Stomach (tissue), 9 donors: ENCODE data around the gene PKP4. TPM values are rescaled to one million over a fixed set of nuclear protein-coding genes. Genes with fewer than 3 reads are reported as not detected.

ENCODE experiments used
- DNase-seq, 2 donors: peaks; one replicate each; pipeline versions ENCODE4 v3.0.0 to v3.0.0-alpha.2; 2013 to 2019
- H3K27ac ChIP-seq, 5 donors: fragments of 200-600 bp in 4 of 5; sonication (generic) in 4 of 5; one replicate each; pipeline ENCODE4 v1.5.1; 2013 to 2019; ENCODE audit warnings: mild to moderate bottlenecking in 1 of 5, moderate library complexity in 1 of 5
- H3K27me3 ChIP-seq, 3 donors: fragments of 200-600 bp; sonication (generic); one replicate each; pipeline ENCODE4 v1.5.1; 2017 to 2019; ENCODE audit warnings: mixed run types in 1 of 3
- H3K36me3 ChIP-seq, 4 donors: fragments of 200-600 bp; sonication (generic); 1 replicate in 3 of 4; 2 replicates in 1 of 4; pipeline ENCODE4 v1.5.1; 2016 to 2019
- H3K4me1 ChIP-seq, 4 donors: fragments of 200-600 bp; sonication (generic); one replicate each; pipeline ENCODE4 v1.5.1; 2016 to 2019
- H3K4me3 ChIP-seq, 4 donors: fragments of 200-600 bp; sonication (generic) in 3 of 4; one replicate each; pipeline ENCODE4 v1.5.1; 2016 to 2019; ENCODE audit warnings: mild to moderate bottlenecking in 1 of 4
- H3K9me3 ChIP-seq, 4 donors: fragments of 200-600 bp; sonication (generic); one replicate each; pipeline ENCODE4 v1.5.1; 2016 to 2019
- CTCF ChIP-seq, 7 experiments: fragments of 450-650 bp in 4 of 7; fragments of 200-600 bp in 3 of 7; sonication (generic) in 3 of 7; IDR thresholded peaks; one replicate each; pipeline ENCODE4 v1.5.1; 2016 to 2019; ENCODE audit warnings: antibody characterized with exemption in 7 of 7, control low read depth in 2 of 7, mild to moderate bottlenecking in 1 of 7
- EP300 ChIP-seq: sonication (generic); formaldehyde crosslinking; IDR thresholded peaks from one replicate; pipeline ENCODE4 v1.6.1; 2017; ENCODE audit warnings: antibody characterized with exemption
- POLR2A ChIP-seq, 4 donors: fragments of 450-650 bp; IDR thresholded peaks; one replicate each; pipeline ENCODE4 v1.6.1; 2016; ENCODE audit warnings: antibody characterized with exemption in 4 of 4, control low read depth in 2 of 4, mild to moderate bottlenecking in 1 of 4, moderate library complexity in 1 of 4
- POLR2AphosphoS5 ChIP-seq, 3 donors: sonication (generic); formaldehyde crosslinking; IDR thresholded peaks; one replicate each; pipeline ENCODE4 v1.6.1; 2016; ENCODE audit warnings: antibody characterized with exemption in 3 of 3
- WGBS, 5 donors: extraction: QIAGEN DNeasy Blood & Tissue Kit in 3 of 5; methylation state at CpG; one replicate each; pipeline versions ENCODE4 v1.1.5 to v1.1.7; 2013 to 2018; 5-methylcytosine and 5-hydroxymethylcytosine counted together
- intact Hi-C: fragments of 100-400 bp; cut with DNase I; formaldehyde crosslinking; loops from one replicate; pipeline ENCODE4 v1.15.1; 2023; ENCODE audit warnings: low total_unique reads
- polyA plus RNA-seq, 3 donors: library from polyadenylated mRNA; stranded (reverse); fragments of 200-250 nt; gene quantifications; one replicate each; pipeline ENCODE4 v1.2.3, GENCODE V29; 2013
- total RNA-seq, 5 donors: library from RNA; depleted of rRNA; stranded (reverse); fragments of >200 nt; gene quantifications; one replicate each; pipeline versions ENCODE4 v1.1.0 to v1.2.3, GENCODE V29; 2014 to 2016
- donor health status: healthy with polysubstance abuse.
- donor health status: Bipolar disorder and iron deficiency.
- donor health status: healthy.

The PKP4 gene
- total and polyA plus RNA-seq, 8 donors: 20.5 to 223 (median 75.8) TPM

GRCh38 chr2:158719403-158719802, 262.7 kb downstream of the PKP4 start:
- Histone ChIP-seq H3K4me3 (no peak overlapping the region), H3K36me3 (no peaks in the 10 kb centered on the region), H3K4me1 (peaks cover 14 to 22% (median 17%) of the 10 kb centered on the region in 4 donors), H3K9me3 (no peaks in the 10 kb centered on the region), H3K27ac (no peak overlapping the region), H3K27me3 (no peaks in the 10 kb centered on the region)
- WGBS, 5 donors: 87 to 94% (median 92%) methylated on average over 5 of the region's 5 CpGs
- intact Hi-C loops: no loop called here
- TF ChIP-seq EP300: no peak
- TF ChIP-seq POLR2A (IDR thresholded peaks at IDR 0.05): no peak
- no peak for TF ChIP-seq CTCF (IDR thresholded peaks at IDR 0.05)
- TF ChIP-seq POLR2AphosphoS5 (IDR thresholded peaks at IDR 0.05): no peak
- DNase-seq: no peak

- intact Hi-C loops: no loop called here
- Histone ChIP-seq H3K4me1 (peaks cover 18 to 34% (median 31%) of the 10 kb centered on the region in 4 donors), H3K27me3 (no peaks in the 10 kb centered on the region), H3K4me3 (no peak overlapping the region), H3K36me3 (no peaks in the 10 kb centered on the region), H3K9me3 (no peaks in the 10 kb centered on the region), H3K27ac (peak overlapping the region in 1 of 5 donors; percentile 83)
- 52 to 67% (median 60%) methylated on average over 8 to 9 of the region's 9 CpGs for WGBS, 5 donors
- no peak for TF ChIP-seq POLR2AphosphoS5 (IDR thresholded peaks at IDR 0.05)
- TF ChIP-seq EP300: no peak
- TF ChIP-seq CTCF (IDR thresholded peaks at IDR 0.05): no peak
- TF ChIP-seq POLR2A (IDR thresholded peaks at IDR 0.05): no peak
- DNase-seq: no peak
Observed at GRCh38 chr2:158722266-158723105, 265.7 kb downstream of the PKP4 start.

DNA sequence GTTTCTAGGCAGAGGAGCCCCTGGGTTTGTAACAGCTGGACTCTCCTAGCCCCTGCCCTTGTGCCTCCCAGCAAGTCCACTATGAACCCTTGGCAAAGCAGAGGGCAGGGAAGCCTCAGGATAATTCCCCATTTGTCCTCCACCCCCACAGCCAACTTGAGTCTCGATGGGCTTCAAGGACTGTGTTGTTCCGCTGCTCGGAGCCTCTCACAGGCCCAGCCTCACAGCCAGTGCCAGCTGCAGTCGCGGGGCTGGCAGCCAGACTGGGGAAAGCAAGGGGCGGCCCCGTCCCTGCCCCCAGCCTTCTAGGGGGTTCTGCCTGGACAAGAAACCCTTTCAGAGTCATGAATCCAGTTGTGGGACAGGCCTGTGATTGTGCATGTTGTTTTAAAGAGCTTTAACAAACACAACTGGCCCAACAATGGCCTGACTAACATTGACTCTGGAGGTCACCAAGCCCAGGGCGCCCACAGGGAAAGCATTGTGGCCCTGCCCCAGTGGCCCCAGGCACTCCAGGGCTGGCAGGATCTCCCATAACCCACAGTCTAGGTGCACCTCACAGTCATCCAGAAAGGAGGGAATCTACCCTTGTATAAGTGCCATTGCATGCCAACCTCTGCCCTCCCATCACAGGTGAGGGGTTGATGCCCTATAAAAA, 266.6 kb downstream of the PKP4 start:
- Histone ChIP-seq H3K4me1 (peaks cover 18 to 34% (median 31%) of the 10 kb centered on the region in 4 donors), H3K9me3 (no peaks in the 10 kb centered on the region), H3K4me3 (no peak overlapping the region), H3K27ac (peak overlapping the region in 3 of 5 donors; percentile 73 to 83 (median 75)), H3K27me3 (no peaks in the 10 kb centered on the region), H3K36me3 (no peaks in the 10 kb centered on the region)
- peak in 1 of 2 donors; percentile 63 for DNase-seq
- 57 to 83% (median 67%) methylated on average over 4 to 8 of the region's 8 CpGs for WGBS, 5 donors
- intact Hi-C loops: no loop called here
- TF ChIP-seq POLR2AphosphoS5 (IDR thresholded peaks at IDR 0.05) (no peak), CTCF (IDR thresholded peaks at IDR 0.05) (no peak), POLR2A (IDR thresholded peaks at IDR 0.05) (no peak), EP300 (no peak)

DNA sequence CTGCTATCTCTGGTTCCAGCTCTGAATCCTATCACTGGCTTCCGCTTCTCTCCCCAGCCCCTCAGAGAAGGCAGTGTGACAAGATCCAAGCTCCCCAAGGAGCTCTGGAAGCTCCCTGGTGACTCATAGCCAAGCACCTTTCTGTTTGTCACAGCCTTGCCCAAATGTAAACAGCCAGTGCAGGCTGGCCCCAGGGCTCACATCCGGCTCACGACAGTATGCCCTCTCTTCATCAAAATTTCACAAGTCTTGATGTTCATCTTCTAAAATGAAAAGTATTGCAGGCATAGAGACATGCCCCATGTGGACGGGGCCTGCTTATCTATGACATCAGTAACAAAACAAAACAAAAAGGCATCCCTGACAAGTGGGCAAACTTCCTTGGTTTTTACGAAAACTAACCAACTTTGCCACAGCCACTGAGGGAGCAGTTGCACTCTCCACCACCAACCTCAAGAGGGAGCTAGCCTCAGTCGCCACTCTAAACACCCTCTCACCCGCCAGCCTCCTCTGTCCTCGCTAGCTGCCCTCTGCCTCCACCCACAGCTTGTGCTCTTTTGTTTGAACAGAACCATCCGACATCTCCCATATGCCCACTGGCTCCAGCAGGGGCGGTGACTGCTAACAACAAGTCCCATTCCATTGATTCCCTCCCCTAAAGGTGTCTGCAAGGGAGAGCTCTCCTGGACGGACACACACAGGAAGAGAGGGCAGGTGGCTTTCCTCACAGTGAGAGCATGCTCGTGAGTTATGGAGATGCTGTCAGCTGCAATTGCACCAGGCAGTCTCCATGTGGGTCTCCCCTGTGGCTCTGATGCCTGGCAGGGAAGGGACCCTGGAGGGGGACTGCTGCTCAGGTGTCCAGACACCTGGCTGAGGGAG, 267.4 kb downstream of the PKP4 start:
- H3K36me3 ChIP-seq: no peaks in the 10 kb centered on the region
- WGBS, 5 donors: 37 to 63% (median 45%) methylated on average over 12 of the region's 12 CpGs

More for the DNA sequence above, 267.4 kb downstream of the PKP4 start:
- intact Hi-C loops: no loop called here
- Histone ChIP-seq H3K4me3 (no peak overlapping the region), H3K9me3 (no peaks in the 10 kb centered on the region), H3K4me1 (peaks cover 18 to 34% (median 31%) of the 10 kb centered on the region in 4 donors), H3K27me3 (no peaks in the 10 kb centered on the region), H3K27ac (peak overlapping the region in 4 of 5 donors; percentile 59 to 83 (median 74))
- TF ChIP-seq CTCF (IDR thresholded peaks at IDR 0.05): peak in 2 of 7 experiments; percentile 8 to 40
- TF ChIP-seq POLR2A (IDR thresholded peaks at IDR 0.05): no peak
- DNase-seq: peak; percentile 45 to 54
